ENCODE results near the gene SLC2A9. TPM values are rescaled to one million over a fixed set of nuclear protein-coding genes. Genes with fewer than 3 reads are reported as not detected.
"Not testable (repeated sequence)": the region's sequence is repeated elsewhere in the genome, so short reads cannot be mapped to it uniquely, and the experiment has no call there.

The SLC2A9 gene
- total RNA-seq, 1 experiment from 2014 or later, result 0.25 TPM

DNA sequence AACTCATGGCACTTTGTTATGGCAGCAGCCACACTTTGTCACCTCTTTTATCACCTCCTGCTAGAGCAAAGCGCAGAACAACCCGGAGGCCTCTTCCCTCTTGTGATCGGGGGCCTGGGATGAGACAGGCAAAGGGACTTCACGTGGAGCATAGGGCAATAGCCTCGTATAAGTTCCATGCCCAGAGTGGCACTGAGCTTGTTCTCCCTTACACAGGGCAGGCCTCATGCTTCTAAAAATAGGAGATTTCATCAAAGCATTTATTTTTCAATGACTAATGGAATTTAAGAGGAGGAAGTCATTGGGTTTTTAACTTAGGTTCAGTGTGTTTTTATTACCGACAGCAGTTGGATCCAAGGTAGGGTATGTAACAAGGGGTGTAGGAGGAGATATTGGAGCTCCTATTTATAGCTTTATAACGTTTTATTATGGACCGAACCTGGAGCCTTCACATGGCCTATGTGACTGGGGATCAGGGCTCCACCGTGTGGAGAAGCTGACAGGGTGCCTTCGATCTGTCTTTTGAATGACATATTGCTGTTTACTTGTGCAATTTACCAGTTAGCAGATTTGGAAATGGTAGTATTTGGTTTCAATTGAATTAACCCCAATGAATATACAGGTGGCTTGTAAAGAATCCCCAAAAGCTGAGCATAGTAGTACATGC lies 93.8 kb downstream of the SLC2A9 start:
- DNase-seq (ENCODE audit: low read depth), result no peak

GRCh38 chr4:9926586-9926985 lies 94.7 kb downstream of the SLC2A9 start:
- DNase-seq (ENCODE audit: low read depth), result no peak

DNA sequence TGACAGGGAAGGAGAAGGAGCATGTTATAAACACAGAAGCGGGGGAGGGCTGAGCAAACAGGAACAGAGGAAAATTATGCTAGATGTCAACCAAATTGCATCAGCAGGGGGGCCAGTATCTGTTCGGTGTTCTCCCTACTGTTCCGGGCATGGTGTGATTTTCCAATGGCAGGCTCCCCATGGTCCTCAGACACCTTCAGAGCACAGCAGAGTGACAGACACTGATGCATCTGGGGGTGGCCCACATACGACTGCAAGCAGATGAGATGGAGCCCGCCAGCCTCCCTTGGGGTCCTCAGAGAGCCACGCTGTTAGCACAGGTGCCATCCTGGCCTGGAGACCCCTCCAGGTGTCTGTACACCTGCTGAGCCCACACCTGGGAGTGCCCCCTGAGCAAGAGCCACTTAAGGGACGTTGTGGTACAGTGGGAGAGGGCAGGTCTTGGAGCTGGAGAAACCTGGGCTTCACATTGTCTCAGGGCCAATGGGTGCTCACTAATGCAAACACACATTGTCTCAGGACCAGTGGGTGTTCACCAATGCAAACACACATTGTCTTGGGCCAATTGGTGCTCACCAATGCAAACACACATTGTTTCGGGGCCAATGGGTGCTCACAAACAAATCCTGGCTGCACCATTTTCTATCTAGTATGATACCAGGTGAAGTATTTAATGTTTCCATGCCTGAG lies 95.4 kb downstream of the SLC2A9 start:
- DNase-seq (ENCODE audit: low read depth), result no peak

GRCh38 chr4:9924750-9925149 lies 96.5 kb downstream of the SLC2A9 start:
- DNase-seq (ENCODE audit: low read depth), result peak; percentile 61

- no peak for DNase-seq (ENCODE audit: low read depth)
These were observed 98.0 kb downstream of the SLC2A9 start for GRCh38 chr4:9923195-9923812.

GRCh38 chr4:9921326-9921725 lies 100.0 kb downstream of the SLC2A9 start:
- no peak for DNase-seq (ENCODE audit: low read depth)

DNA sequence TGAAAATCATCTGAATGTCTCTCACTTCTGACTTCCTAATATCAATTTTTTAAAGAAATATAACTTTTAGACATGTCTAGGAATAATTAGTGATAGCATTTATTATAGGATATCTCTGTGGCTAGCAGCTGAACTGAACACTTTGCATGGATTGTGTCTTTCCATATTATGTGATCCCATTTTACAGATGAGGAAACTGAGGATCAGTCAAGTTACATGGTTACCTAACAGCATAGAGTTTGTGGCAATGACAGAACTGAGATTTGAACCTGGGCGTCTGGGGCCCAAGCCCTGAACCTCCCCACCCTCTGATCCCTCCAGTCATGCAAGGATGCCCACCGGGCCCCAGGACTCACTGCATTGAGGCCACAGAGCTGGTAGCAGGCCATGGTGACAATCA lies 101.3 kb downstream of the SLC2A9 start:
- DNase-seq (ENCODE audit: low read depth), result no peak

- no peak for DNase-seq (ENCODE audit: low read depth)
These were observed 102.2 kb downstream of the SLC2A9 start for GRCh38 chr4:9919047-9919446.

DNA sequence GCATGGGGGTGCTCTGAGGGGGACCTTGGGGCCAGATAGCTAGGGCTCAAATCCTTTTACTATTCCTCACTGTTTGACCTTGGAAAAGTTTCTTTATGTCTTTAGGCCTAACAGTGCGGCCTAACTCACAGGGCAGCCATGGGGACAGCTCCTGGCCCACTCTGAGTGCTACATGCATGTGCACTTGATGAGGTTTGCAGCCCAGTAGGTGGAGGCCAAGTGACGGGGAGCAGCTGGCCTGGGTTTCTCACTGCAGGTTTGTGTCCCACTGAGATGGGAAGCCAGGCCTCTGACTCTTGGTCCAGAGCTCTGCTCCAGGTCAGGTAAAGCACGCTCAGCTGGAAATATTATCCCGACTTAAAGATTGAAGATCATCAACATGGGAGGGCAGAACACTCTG lies 102.8 kb downstream of the SLC2A9 start:
- no peak for DNase-seq (ENCODE audit: low read depth)

DNA sequence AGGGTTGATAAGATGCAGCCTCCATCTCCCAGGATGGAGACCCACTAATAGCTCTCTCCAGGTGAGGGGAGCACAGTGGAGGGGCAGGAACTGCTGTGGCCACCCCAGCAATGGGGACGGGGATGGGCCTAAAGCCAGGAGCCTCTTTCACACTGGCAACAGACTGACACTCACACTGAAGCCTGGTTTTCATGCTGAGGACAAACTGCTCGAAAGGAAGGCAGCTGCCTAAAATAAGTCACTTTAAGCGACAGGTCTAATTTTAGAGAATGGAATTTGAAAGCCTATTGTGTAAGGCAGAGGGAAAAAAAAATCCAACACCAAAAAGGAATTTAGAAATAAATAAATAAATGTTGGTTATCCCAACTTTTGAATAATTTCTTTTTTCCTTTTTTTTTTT lies 104.4 kb downstream of the SLC2A9 start:
- no peak for DNase-seq (ENCODE audit: low read depth)

DNA sequence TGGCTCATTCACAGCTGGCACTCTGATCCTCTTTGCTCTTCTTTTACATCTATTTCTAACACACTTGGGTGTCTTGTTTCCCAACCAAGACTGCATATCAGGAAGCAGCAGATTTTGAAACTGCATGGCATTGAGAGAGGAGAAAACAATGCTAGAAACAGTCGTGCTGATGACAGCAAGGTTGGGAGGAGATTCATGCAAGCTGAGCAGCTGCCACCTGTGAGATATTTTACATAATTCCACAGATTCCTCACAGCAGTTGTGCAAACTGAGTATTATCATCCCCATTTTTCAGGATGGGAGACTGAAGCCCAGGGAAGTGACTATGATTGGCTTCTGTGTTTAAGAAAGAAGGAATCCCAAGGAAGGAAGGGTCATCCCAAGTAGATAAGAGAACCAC lies 105.0 kb downstream of the SLC2A9 start:
- no peak for DNase-seq (ENCODE audit: low read depth)

DNA sequence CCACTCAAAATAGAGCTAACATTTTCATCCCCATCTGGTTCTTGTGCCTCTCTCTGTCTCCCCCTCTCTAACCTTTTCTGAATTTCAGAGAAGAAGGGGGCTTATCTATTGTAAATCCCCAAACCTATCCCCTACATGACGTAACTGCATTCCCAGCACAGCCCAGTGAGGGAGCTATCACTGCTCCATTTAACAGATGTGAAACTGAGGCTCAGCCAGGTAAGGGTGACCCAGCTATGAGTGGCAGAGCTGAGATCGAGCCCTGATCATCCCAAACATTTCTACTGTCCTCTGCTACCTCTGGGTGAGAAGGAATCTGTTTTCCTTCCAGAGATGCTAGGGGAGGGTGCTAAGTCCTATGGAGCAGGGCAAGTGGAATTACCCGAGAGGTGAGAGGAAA lies 107.5 kb downstream of the SLC2A9 start:
- DNase-seq (ENCODE audit: low read depth), result no peak

- DNase-seq (ENCODE audit: low read depth), result no peak
These were observed 114.3 kb downstream of the SLC2A9 start for GRCh38 chr4:9906996-9907395.

GRCh38 chr4:9904976-9905587 lies 116.2 kb downstream of the SLC2A9 start:
- peak; percentile 13 for DNase-seq (ENCODE audit: low read depth)

DNA sequence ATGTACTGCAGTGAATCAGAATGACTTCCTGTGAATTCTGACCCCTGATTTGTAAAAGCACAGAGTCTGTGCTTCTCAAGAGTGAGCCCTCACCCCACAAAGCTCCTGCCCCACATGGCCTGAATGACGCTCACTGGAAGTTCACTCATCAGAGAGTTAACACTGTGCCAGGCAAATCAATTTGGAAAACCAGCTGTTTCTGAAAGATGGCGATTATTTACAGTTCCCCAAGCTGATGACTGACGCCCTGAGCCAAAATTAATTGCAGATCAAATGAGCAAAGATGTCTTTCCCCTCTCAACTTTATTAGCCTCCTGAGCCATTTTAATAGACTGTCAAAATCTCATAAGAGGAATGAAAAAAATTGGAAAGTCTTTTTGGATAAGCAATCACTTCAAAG lies 118.0 kb downstream of the SLC2A9 start:
- DNase-seq (ENCODE audit: low read depth), result no peak

- DNase-seq (ENCODE audit: low read depth), result no peak
These were observed 120.0 kb downstream of the SLC2A9 start for GRCh38 chr4:9901257-9901656.

DNA sequence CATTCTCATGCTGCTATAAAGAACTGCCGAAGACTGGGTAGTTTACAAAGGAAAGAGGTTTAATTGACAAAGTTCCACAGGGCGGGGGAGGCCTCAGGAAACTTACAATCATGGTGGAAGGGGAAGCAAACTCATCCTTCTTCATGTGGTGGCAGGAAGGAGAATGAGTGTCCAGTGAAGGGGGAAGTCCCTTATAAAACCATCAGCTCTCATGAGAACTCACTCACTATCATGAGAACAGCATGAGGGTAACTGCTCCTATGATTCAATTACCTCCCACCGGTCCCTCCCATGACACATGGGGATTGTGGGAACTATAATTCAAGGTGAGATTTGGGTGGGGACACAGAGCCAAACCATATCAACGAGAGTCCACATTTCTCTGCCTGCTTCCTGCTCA lies 120.7 kb downstream of the SLC2A9 start:
- not testable (repeated sequence) for DNase-seq (ENCODE audit: low read depth)

- no peak for DNase-seq (ENCODE audit: low read depth)
These were observed 121.8 kb downstream of the SLC2A9 start for GRCh38 chr4:9899306-9900055.

DNA sequence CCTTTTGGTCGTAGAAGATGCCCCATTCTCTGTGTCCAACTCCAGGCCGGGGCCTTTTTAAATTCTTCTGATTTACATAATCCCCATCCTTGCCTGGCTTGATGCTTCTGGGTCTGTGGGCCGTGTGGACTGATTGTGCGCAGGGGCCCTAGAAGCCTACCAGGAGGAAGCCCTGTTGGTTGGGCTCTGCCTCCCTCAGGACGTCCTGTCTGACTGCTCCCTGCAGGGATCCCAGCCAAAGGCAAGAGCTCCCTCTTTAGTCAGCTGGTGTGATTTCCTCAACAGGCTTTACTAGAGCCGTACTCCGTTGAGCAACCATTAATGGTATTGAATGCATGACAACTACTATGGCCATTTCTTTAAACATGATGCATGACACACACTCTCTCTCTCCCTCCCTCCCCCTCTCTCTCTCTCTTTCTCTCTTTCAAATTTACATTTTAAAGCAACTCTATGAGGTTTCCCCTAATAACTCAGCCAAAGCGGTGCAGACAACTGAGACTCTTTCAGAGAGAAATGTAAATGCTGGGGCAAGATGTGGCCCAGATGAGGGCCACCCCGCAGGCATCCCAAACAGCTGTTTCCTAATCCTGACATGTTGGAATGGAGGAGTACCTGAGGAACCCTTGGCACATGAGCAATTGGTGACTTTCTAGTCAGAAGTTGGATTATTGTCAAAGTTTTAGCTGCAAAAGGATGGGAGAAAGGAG lies 122.5 kb downstream of the SLC2A9 start:
- DNase-seq (ENCODE audit: low read depth), result peak; percentile 34

GRCh38 chr4:9895333-9895705 lies 126.0 kb downstream of the SLC2A9 start:
- DNase-seq (ENCODE audit: low read depth), result no peak

GRCh38 chr4:9894644-9895332 lies 126.5 kb downstream of the SLC2A9 start:
- DNase-seq (ENCODE audit: low read depth), result no peak
